Measurements from ENCODE around the gene GOLGA8B. TPM values are rescaled to one million over a fixed set of nuclear protein-coding genes. Genes with fewer than 3 reads are reported as not detected.
A peak's percentile ranks its signal among the peaks of the same experiment; 100 is the strongest.

The GOLGA8B gene
- total and polyA plus RNA-seq, 2 of the 8 experiments (the other 6 are each of a cell fraction or from before 2014, with no cell fraction given) = 14.1 to 23.3 TPM

- Histone ChIP-seq H3K56ac (replicated peaks; ENCODE audit: insufficient read length, low read depth, low read length) (no peak overlapping the region), H3K4me2 (ENCODE audit: insufficient read depth in 1 of 2, low read depth in 2 of 2, low read length in 2 of 2) (no peak overlapping the region), H4K91ac (replicated peaks; ENCODE audit: insufficient read length, low read length) (no peak overlapping the region), H2BK12ac (ENCODE audit: low read depth, low read length) (no peak overlapping the region), H3K14ac (ENCODE audit: insufficient read length) (no peak overlapping the region), H2BK120ac (replicated peaks; ENCODE audit: low read depth, low read length) (no peak overlapping the region), H3K27me3 (replicated peaks in 1 of 4; ENCODE audit: control insufficient read depth in 3 of 4, extremely low read depth in 1 of 4, insufficient read depth in 3 of 4, low read length in 3 of 4) (no peaks in the 10 kb centered on the region), H3K27ac (ENCODE audit: low read depth, low read length) (no peak overlapping the region), H3K4ac (replicated peaks; ENCODE audit: insufficient read length, low read depth, low read length) (no peak overlapping the region), H3K18ac (ENCODE audit: extremely low read depth, low read length) (no peak overlapping the region), H3K79me1 (ENCODE audit: low read depth, low read length) (no peaks in the 10 kb centered on the region), H3K79me2 (ENCODE audit: control insufficient read depth in 1 of 2, insufficient read depth in 2 of 2, low read length in 2 of 2) (no peaks in the 10 kb centered on the region), H3K9ac (replicated peaks in 1 of 4; ENCODE audit: extremely low read depth in 1 of 4, low read depth in 3 of 4, low read length in 3 of 4) (no peak overlapping the region), H3K23me2 (ENCODE audit: low read depth, low read length) (no peaks in the 10 kb centered on the region), H3K4me3 (ENCODE audit: extremely low read depth in 1 of 4, insufficient read depth in 2 of 4, low read depth in 3 of 4, low read length in 4 of 4) (no peak overlapping the region), H2BK15ac (ENCODE audit: low read length) (no peak overlapping the region), H3K23ac (ENCODE audit: insufficient read length) (no peak overlapping the region), H4K5ac (ENCODE audit: insufficient read length, low read depth, low read length) (no peak overlapping the region), H3K9me3 (ENCODE audit: insufficient read depth in 2 of 2, low read depth in 1 of 2, low read length in 1 of 2) (no peaks in the 10 kb centered on the region), H3K4me1 (replicated peaks in 1 of 4; ENCODE audit: control insufficient read depth in 3 of 4, insufficient read depth in 4 of 4, low read length in 3 of 4) (no peaks in the 10 kb centered on the region), H3K36me3 (ENCODE audit: control insufficient read depth in 2 of 4, insufficient read depth in 4 of 4, low read length in 3 of 4) (no peaks in the 10 kb centered on the region), H4K8ac (ENCODE audit: extremely low read depth, insufficient read depth, low read length) (no peak overlapping the region), H2BK20ac (ENCODE audit: low read length) (no peak overlapping the region), H2BK5ac (ENCODE audit: low read depth, low read length) (no peak overlapping the region), H4K20me1 (replicated peaks in 1 of 2; ENCODE audit: control insufficient read depth in 1 of 2, insufficient read depth in 2 of 2, low read length in 2 of 2) (no peaks in the 10 kb centered on the region), H2AK5ac (ENCODE audit: low read depth, low read length) (no peak overlapping the region), H2AFZ (ENCODE audit: low read length) (no peak overlapping the region)
- 83 to 100% methylated on average over 2 to 5 of the region's 5 CpGs for WGBS, 2 experiments (ENCODE audit: extremely low coverage in 1 of 2, insufficient coverage in 1 of 2, insufficient read length in 1 of 2, insufficient replicate concordance in 2 of 2, low coverage in 1 of 2, low lambda C conversion rate in 2 of 2, missing lambda C conversion rate in 1 of 2)
- FAIRE-seq (no peak), DNase-seq (ENCODE audit: low read depth in 1 of 2, low spot score in 2 of 2) (no peak)
- POLR2A ChIA-PET (ENCODE audit: partially characterized antibody) = no interaction called here
- CTCF ChIA-PET (ENCODE audit: partially characterized antibody) = interaction anchor here (1.1 kb wide), 1 partner anchor 18 kb away, joined by 3 read pairs; no protein-coding TSS in a partner anchor
- TF ChIP-seq RAD21 (IDR thresholded peaks at IDR 0.05 in 1 of 2, conservative IDR thresholded peaks at IDR 0.05 in 1 of 2; ENCODE audit: low read depth in 2 of 2, low read length in 2 of 2) (peak; percentile 8; a peak in 2 of 4 replicates), SP2 (IDR thresholded peaks at IDR 0.05; ENCODE audit: low read length) (no peak)
These were observed 38.2 kb upstream of the GOLGA8B start for GRCh38 chr15:34621675-34622074.
